ENCODE data around the gene DPP4. TPM values are rescaled to one million over a fixed set of nuclear protein-coding genes. Genes with fewer than 3 reads are reported as not detected.

DPP4 gene
- total and polyA plus RNA-seq, 2 of the 13 experiments (the other 11 are each of a cell fraction or from before 2014, with no cell fraction given) = 39.4 to 109 TPM

- no peak overlapping the region for H3K4me2 ChIP-seq (ENCODE audit: low read depth, low read length)
- in situ Hi-C loops (cut with HindIII; ENCODE audit: extremely low pct_ligation_motif_present, low pct_unique_long_range_greater_than_20kb) = no loop called here
- H3K9ac ChIP-seq (ENCODE audit: insufficient read depth, low read depth, low read length) = no peak overlapping the region
- H3K4me3 ChIP-seq (replicated peaks in 1 of 3; ENCODE audit: insufficient read depth in 1 of 3, low read depth in 2 of 3, low read length in 3 of 3) = no peak overlapping the region
- BruUV-seq (replicated peaks) = no TSS peak
- H3K9me3 ChIP-seq (ENCODE audit: low read length) = no peaks in the 10 kb centered on the region
- H3K36me3 ChIP-seq (replicated peaks in 1 of 2; ENCODE audit: control insufficient read depth in 1 of 2, insufficient read depth in 2 of 2, low read length in 2 of 2) = no peaks in the 10 kb centered on the region
- CTCF ChIA-PET (ENCODE audit: low intra/inter-chr PET ratio, low total read pairs) = no interaction called here
- H3K27me3 ChIP-seq (ENCODE audit: control insufficient read depth in 1 of 2, insufficient read depth in 2 of 2, low read length in 2 of 2) = no peaks in the 10 kb centered on the region
- no peak for DNase-seq (ENCODE audit: low spot score)
- FAIRE-seq = no peak
- no peaks in the 10 kb centered on the region for H3K79me2 ChIP-seq (ENCODE audit: insufficient read depth, low read length)
- ATAC-seq = no peak
- peaks cover 66% of the 10 kb centered on the region for H3K4me1 ChIP-seq (ENCODE audit: insufficient read depth, low read length)
- H4K20me1 ChIP-seq (ENCODE audit: insufficient read depth, low read length) = no peaks in the 10 kb centered on the region
- 66% methylated on average over 1 of the region's 1 CpG for WGBS (ENCODE audit: low lambda C conversion rate)
- POLR2A ChIA-PET = interaction anchor here (4.8 kb wide), 1 partner anchor 17 kb away, joined by 41 read pairs; the partner anchor contains the start of gene DPP4
- H2AFZ ChIP-seq (ENCODE audit: low read length) = no peak overlapping the region
- TF ChIP-seq ZNF33B (CRISPR knock-in tag; IDR thresholded peaks at IDR 0.05) = no peak
- TF ChIP-seq ZNF878 (CRISPR knock-in tag; IDR thresholded peaks at IDR 0.05) = no peak
- no peak for TF ChIP-seq SRF (IDR thresholded peaks at IDR 0.05; ENCODE audit: low read depth, low read length)
- TF ChIP-seq ZBTB1 (CRISPR knock-in tag; IDR thresholded peaks at IDR 0.05; ENCODE audit: borderline replicate concordance) = no peak
- TF ChIP-seq FOXK1 (CRISPR knock-in tag; IDR thresholded peaks at IDR 0.05; ENCODE audit: borderline replicate concordance, low read depth) = no peak
- no peak for TF ChIP-seq JUND (CRISPR knock-in tag; IDR thresholded peaks at IDR 0.05)
- TF ChIP-seq ZNF451 (CRISPR knock-in tag; IDR thresholded peaks at IDR 0.05) = no peak
- TF ChIP-seq EEA1 (CRISPR knock-in tag; IDR thresholded peaks at IDR 0.05; ENCODE audit: borderline replicate concordance) = no peak
- TF ChIP-seq ZNF713 (CRISPR knock-in tag; IDR thresholded peaks at IDR 0.05) = no peak
- no peak for TF ChIP-seq SP4 (CRISPR knock-in tag; IDR thresholded peaks at IDR 0.05)
- TF ChIP-seq HNF1B (CRISPR knock-in tag; IDR thresholded peaks at IDR 0.05) = no peak
- no peak for TF ChIP-seq ZNF274 (CRISPR knock-in tag; IDR thresholded peaks at IDR 0.05)
- intact Hi-C loops (cut with micrococcal nuclease; ENCODE audit: unreplicated experiment) = no loop called here
- H3K27ac ChIP-seq (ENCODE audit: extremely low read length, insufficient read depth, low read length) = no peak overlapping the region
Measured at GRCh38 chr2:162090109-162090508, 16.1 kb upstream of the DPP4 start.
